NT2/D1 (cell line): Measurements from ENCODE around the gene PLD1.

Experiments used
- SUZ12 ChIP-seq: IDR thresholded peaks from 2 replicates; pipeline ENCODE4 v1.6.1; 2011; ENCODE audit not compliant: insufficient read length, insufficient read depth; ENCODE audit errors: extremely low read depth
- YY1 ChIP-seq: IDR thresholded peaks from 2 replicates; pipeline ENCODE4 v1.6.1; 2011; ENCODE audit not compliant: insufficient read length, insufficient read depth
- ZNF274 ChIP-seq: IDR thresholded peaks from 2 replicates; pipeline ENCODE4 v1.6.1; 2011; ENCODE audit warnings: mild to moderate bottlenecking, low read depth, low read length

GRCh38 chr3:171632766-171633165, 177.5 kb downstream of the PLD1 start:
- no peak for TF ChIP-seq ZNF274
- TF ChIP-seq SUZ12: no peak
- no peak for TF ChIP-seq YY1
